ENCODE measurements around the gene TBC1D16. TPM values are rescaled to one million over a fixed set of nuclear protein-coding genes. Genes with fewer than 3 reads are reported as not detected.

TBC1D16 gene
- total RNA-seq, 1 donor from 2014 or later, result 21.7 TPM

- TF ChIP-seq CTCF (IDR thresholded peaks at IDR 0.05), result no peak
- ATAC-seq (no peak), DNase-seq (no peak)
- intact Hi-C loops (cut with DNase I), result no loop called here
- Histone ChIP-seq H3K36me3 (no peaks in the 10 kb centered on the region), H3K9me3 (no peaks in the 10 kb centered on the region), H3K4me1 (peaks cover 8% of the 10 kb centered on the region), H3K27ac (no peak overlapping the region), H3K27me3 (no peaks in the 10 kb centered on the region), H3K4me3 (no peak overlapping the region)
These were observed 34.5 kb downstream of the TBC1D16 start for GRCh38 chr17:80000981-80001775.

- H3K9me3 ChIP-seq, result no peaks in the 10 kb centered on the region
- no peaks in the 10 kb centered on the region for H3K27me3 ChIP-seq
- H3K36me3 ChIP-seq, result no peaks in the 10 kb centered on the region
- DNase-seq (no peak), ATAC-seq (no peak)
- no peak for TF ChIP-seq CTCF (IDR thresholded peaks at IDR 0.05)
- no peak overlapping the region for H3K4me3 ChIP-seq
- peaks cover 8% of the 10 kb centered on the region for H3K4me1 ChIP-seq
- no peak overlapping the region for H3K27ac ChIP-seq
- intact Hi-C loops (cut with DNase I), result no loop called here
These were observed 35.5 kb downstream of the TBC1D16 start for GRCh38 chr17:80000136-80000535.

GRCh38 chr17:79997011-79997660 lies 38.5 kb downstream of the TBC1D16 start:
- no peak for TF ChIP-seq CTCF (IDR thresholded peaks at IDR 0.05)
- peaks cover 29% of the 10 kb centered on the region for H3K4me1 ChIP-seq
- no peaks in the 10 kb centered on the region for H3K9me3 ChIP-seq
- H3K27ac ChIP-seq, result peak overlapping the region; percentile 47
- H3K27me3 ChIP-seq, result no peaks in the 10 kb centered on the region
- no peaks in the 10 kb centered on the region for H3K36me3 ChIP-seq
- no peak overlapping the region for H3K4me3 ChIP-seq
- DNase-seq, result no peak
- intact Hi-C loops (cut with DNase I), result no loop called here
- ATAC-seq, result peak; percentile 85

- no peak for ATAC-seq
- H3K27ac ChIP-seq, result no peak overlapping the region
- intact Hi-C loops (cut with DNase I), result no loop called here
These were observed 39.4 kb downstream of the TBC1D16 start for GRCh38 chr17:79996291-79996690.

GRCh38 chr17:79995696-79996095 lies 40.0 kb downstream of the TBC1D16 start:
- H3K4me1 ChIP-seq, result peaks cover 34% of the 10 kb centered on the region
- no peak overlapping the region for H3K4me3 ChIP-seq
- H3K9me3 ChIP-seq, result no peaks in the 10 kb centered on the region
- no peak overlapping the region for H3K27ac ChIP-seq
- no peaks in the 10 kb centered on the region for H3K27me3 ChIP-seq
- TF ChIP-seq CTCF (IDR thresholded peaks at IDR 0.05), result no peak
- ATAC-seq, result no peak
- no peak for DNase-seq
- no peaks in the 10 kb centered on the region for H3K36me3 ChIP-seq
- intact Hi-C loops (cut with DNase I), result no loop called here

More at GRCh38 chr17:79996291-79996690, 39.4 kb downstream of the TBC1D16 start:
- peaks cover 34% of the 10 kb centered on the region for H3K4me1 ChIP-seq
- no peak for DNase-seq
- H3K27me3 ChIP-seq, result no peaks in the 10 kb centered on the region
- no peak for TF ChIP-seq CTCF (IDR thresholded peaks at IDR 0.05)
- no peak overlapping the region for H3K4me3 ChIP-seq
- H3K9me3 ChIP-seq, result no peaks in the 10 kb centered on the region
- H3K36me3 ChIP-seq, result no peaks in the 10 kb centered on the region
